Measurements from ENCODE around the gene CCDC78. TPM values are rescaled to one million over a fixed set of nuclear protein-coding genes. Genes with fewer than 3 reads are reported as not detected.

CCDC78 gene
- total and polyA plus RNA-seq, 2 of the 13 experiments (the other 11 are each of a cell fraction or from before 2014, with no cell fraction given): 0.53 to 1.5 TPM

- peak overlapping the region; percentile 58 to 77 (median 66); a peak in 5 of 6 replicates for H3K4me3 ChIP-seq (replicated peaks in 1 of 3; ENCODE audit: insufficient read depth in 1 of 3, low read depth in 2 of 3, low read length in 3 of 3)
- ATAC-seq (peak; percentile 38), FAIRE-seq (no peak), DNase-seq (ENCODE audit: low spot score) (no peak)
- H3K79me2 ChIP-seq (ENCODE audit: insufficient read depth, low read length): peaks cover 3% of the 10 kb centered on the region
- no peaks in the 10 kb centered on the region for H3K9me3 ChIP-seq (ENCODE audit: low read length)
- in situ Hi-C loops (cut with HindIII; ENCODE audit: extremely low pct_ligation_motif_present, low pct_unique_long_range_greater_than_20kb) (no loop called here), intact Hi-C loops (cut with micrococcal nuclease; ENCODE audit: unreplicated experiment) (no loop called here)
- H3K4me1 ChIP-seq (ENCODE audit: insufficient read depth, low read length): peaks cover 51% of the 10 kb centered on the region
- no peaks in the 10 kb centered on the region for H3K36me3 ChIP-seq (replicated peaks in 1 of 2; ENCODE audit: control insufficient read depth in 1 of 2, insufficient read depth in 2 of 2, low read length in 2 of 2)
- no peak overlapping the region for H2AFZ ChIP-seq (ENCODE audit: low read length)
- H3K27ac ChIP-seq (ENCODE audit: extremely low read length, insufficient read depth, low read length): peak overlapping the region; percentile 45
- H4K20me1 ChIP-seq (ENCODE audit: insufficient read depth, low read length): peaks cover 5% of the 10 kb centered on the region
- ChIA-PET CTCF (ENCODE audit: low intra/inter-chr PET ratio, low total read pairs) (no interaction called here), POLR2A (interaction anchor here (1.0 to 2.4 kb wide), 11 partner anchors 10 to 73 kb away, joined by 3 to 14 read pairs (median 6); partner anchors contain the start of genes CCDC78, CHTF18, CIAO3 and HAGHL)
- no TSS peak for BruUV-seq (replicated peaks)
- peak overlapping the region; percentile 92 for H3K4me2 ChIP-seq (ENCODE audit: low read depth, low read length)
- peak overlapping the region; percentile 54 for H3K9ac ChIP-seq (ENCODE audit: insufficient read depth, low read depth, low read length)
- peaks cover 0 to 8% of the 10 kb centered on the region in 2 experiments; a peak in 2 of 5 replicates for H3K27me3 ChIP-seq (ENCODE audit: control insufficient read depth in 1 of 2, insufficient read depth in 2 of 2, low read length in 2 of 2)
- WGBS (ENCODE audit: low lambda C conversion rate): 0% methylated on average over 3 of the region's 74 CpGs
- TF ChIP-seq PTBP1 (IDR thresholded peaks at IDR 0.05; ENCODE audit: low read depth, low read length, poor library complexity, severe bottlenecking): no peak
- 0 out of 2 replicates have a peak, but pooled peaks have one; percentile 48 for TF ChIP-seq ZNF451 (CRISPR knock-in tag; IDR thresholded peaks at IDR 0.05)
- 0 out of 2 replicates have a peak, but pooled peaks have one; percentile 37 for TF ChIP-seq ZNF891 (CRISPR knock-in tag; IDR thresholded peaks at IDR 0.05)
- no peak for TF ChIP-seq WIZ (CRISPR knock-in tag; IDR thresholded peaks at IDR 0.05)
- TF ChIP-seq TBX3 (IDR thresholded peaks at IDR 0.05; ENCODE audit: borderline replicate concordance): no peak
- TF ChIP-seq ZFX (CRISPR knock-in tag; IDR thresholded peaks at IDR 0.05; ENCODE audit: low read depth): peak; percentile 59; the same call in 1 of the 2 replicates
- 0 out of 2 replicates have a peak, but pooled peaks have one; percentile 11 for TF ChIP-seq ATF2 (CRISPR knock-in tag; IDR thresholded peaks at IDR 0.05)
- TF ChIP-seq ZFYVE20 (CRISPR knock-in tag; IDR thresholded peaks at IDR 0.05; ENCODE audit: borderline replicate concordance, low read depth): 0 out of 2 replicates have a peak, but pooled peaks have one; percentile 51
- 0 out of 2 replicates have a peak, but pooled peaks have one; percentile 66 for TF ChIP-seq LBX2 (CRISPR knock-in tag; IDR thresholded peaks at IDR 0.05; ENCODE audit: borderline replicate concordance)
- no peak for TF ChIP-seq NCOA2 (CRISPR knock-in tag; IDR thresholded peaks at IDR 0.05)
- 0 out of 2 replicates have a peak, but pooled peaks have one; percentile 24 for TF ChIP-seq ZSCAN31 (CRISPR knock-in tag; IDR thresholded peaks at IDR 0.05; ENCODE audit: low read depth)
- TF ChIP-seq ZNF558 (CRISPR knock-in tag; IDR thresholded peaks at IDR 0.05; ENCODE audit: borderline replicate concordance): 0 out of 2 replicates have a peak, but pooled peaks have one; percentile 33
- 0 out of 2 replicates have a peak, but pooled peaks have one; percentile 28 for TF ChIP-seq TARDBP (CRISPR knock-in tag; IDR thresholded peaks at IDR 0.05)
- no peak for TF ChIP-seq PRDM4 (CRISPR knock-in tag; IDR thresholded peaks at IDR 0.05; ENCODE audit: borderline replicate concordance)
- TF ChIP-seq MYC (CRISPR knock-in tag; IDR thresholded peaks at IDR 0.05; ENCODE audit: borderline replicate concordance): 0 out of 2 replicates have a peak, but pooled peaks have one; percentile 12
- no peak for TF ChIP-seq ELF1 (CRISPR knock-in tag; IDR thresholded peaks at IDR 0.05)
- peak; percentile 25; the same call in 1 of the 2 replicates for TF ChIP-seq PHF21A (CRISPR knock-in tag; IDR thresholded peaks at IDR 0.05)
- peak; percentile 59 for TF ChIP-seq SRSF1 (optimal IDR thresholded peaks at IDR 0.05; ENCODE audit: low read depth, low read length)
- 0 out of 2 replicates have a peak, but pooled peaks have one; percentile 63 for TF ChIP-seq ZNF616 (CRISPR knock-in tag; IDR thresholded peaks at IDR 0.05; ENCODE audit: low read depth)
- TF ChIP-seq ATF1 (CRISPR knock-in tag; IDR thresholded peaks at IDR 0.05): no peak
These were observed 10.6 kb downstream of the CCDC78 start for GRCh38 chr16:715477-716199.
